Measurements from ENCODE around the gene ASCC3. TPM values are rescaled to one million over a fixed set of nuclear protein-coding genes. Genes with fewer than 3 reads are reported as not detected.

The ASCC3 gene
- total RNA-seq, 1 donor from 2014 or later, result 47.8 TPM

DNA sequence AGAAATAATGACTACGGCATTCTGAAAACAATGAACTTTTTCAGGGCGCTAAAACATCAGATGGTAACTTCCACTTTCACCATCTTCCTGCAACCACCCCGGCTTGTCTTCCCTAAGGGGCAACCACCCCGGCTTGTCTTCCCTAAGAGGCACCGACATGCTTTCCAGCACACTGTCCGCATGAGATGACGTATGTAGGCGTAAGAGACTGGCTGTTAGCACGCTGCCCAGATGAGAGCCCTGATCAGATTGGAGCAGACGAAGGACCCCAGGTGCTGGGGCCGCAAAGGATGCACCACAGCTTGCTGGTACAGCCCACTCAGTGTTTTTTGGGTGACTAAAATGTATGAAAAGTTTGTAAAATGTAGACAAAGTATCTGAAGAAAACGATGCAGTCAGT lies 29.3 kb downstream of the ASCC3 start:
- POLR2A ChIA-PET, result no interaction called here
- peaks cover 32% of the 10 kb centered on the region for H3K36me3 Mint-ChIP-seq (ENCODE audit: low read depth)
- no peaks in the 10 kb centered on the region for H3K4me1 Mint-ChIP-seq
- ATAC-seq (ENCODE audit: low read depth) (no peak), DNase-seq (no peak)
- TF ChIP-seq, protein P1, sequence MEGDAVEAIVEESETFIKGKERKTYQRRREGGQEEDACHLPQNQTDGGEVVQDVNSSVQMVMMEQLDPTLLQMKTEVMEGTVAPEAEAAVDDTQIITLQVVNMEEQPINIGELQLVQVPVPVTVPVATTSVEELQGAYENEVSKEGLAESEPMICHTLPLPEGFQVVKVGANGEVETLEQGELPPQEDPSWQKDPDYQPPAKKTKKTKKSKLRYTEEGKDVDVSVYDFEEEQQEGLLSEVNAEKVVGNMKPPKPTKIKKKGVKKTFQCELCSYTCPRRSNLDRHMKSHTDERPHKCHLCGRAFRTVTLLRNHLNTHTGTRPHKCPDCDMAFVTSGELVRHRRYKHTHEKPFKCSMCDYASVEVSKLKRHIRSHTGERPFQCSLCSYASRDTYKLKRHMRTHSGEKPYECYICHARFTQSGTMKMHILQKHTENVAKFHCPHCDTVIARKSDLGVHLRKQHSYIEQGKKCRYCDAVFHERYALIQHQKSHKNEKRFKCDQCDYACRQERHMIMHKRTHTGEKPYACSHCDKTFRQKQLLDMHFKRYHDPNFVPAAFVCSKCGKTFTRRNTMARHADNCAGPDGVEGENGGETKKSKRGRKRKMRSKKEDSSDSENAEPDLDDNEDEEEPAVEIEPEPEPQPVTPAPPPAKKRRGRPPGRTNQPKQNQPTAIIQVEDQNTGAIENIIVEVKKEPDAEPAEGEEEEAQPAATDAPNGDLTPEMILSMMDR (IDR thresholded peaks at IDR 0.05), result no peak
- H3K4me3 Mint-ChIP-seq, result no peak overlapping the region
- no peaks in the 10 kb centered on the region for H3K27me3 Mint-ChIP-seq
- CTCF ChIA-PET, result no interaction called here
- no peak overlapping the region for H3K27ac Mint-ChIP-seq
- H3K9me3 Mint-ChIP-seq, result peaks cover 2% of the 10 kb centered on the region
- intact Hi-C loops (cut with micrococcal nuclease), result no loop called here

DNA sequence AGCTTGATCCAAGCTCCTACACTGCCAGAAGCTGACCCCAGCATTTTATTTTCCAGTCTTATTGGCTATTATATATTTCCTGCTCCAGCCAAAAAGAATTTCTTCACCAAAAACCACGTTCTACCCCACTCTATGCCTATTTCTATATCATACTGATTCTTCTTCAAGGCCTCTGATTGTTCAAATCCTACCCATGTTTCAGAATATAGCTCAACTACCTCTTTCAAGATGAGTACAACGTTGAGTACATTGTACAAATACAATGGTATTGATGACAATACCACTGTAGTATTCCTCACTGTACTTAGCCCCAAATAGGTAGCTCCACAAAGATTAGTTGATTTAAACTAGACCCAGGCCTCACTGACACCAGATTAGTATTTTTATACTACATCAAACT lies 31.0 kb downstream of the ASCC3 start:
- peaks cover 32% of the 10 kb centered on the region for H3K36me3 Mint-ChIP-seq (ENCODE audit: low read depth)
- intact Hi-C loops (cut with micrococcal nuclease), result no loop called here
- ChIA-PET CTCF (no interaction called here), POLR2A (no interaction called here)
- ATAC-seq (ENCODE audit: low read depth) (no peak), DNase-seq (no peak)
- H3K27ac Mint-ChIP-seq, result no peak overlapping the region
- H3K9me3 Mint-ChIP-seq, result no peaks in the 10 kb centered on the region
- no peaks in the 10 kb centered on the region for H3K4me1 Mint-ChIP-seq
- H3K27me3 Mint-ChIP-seq, result no peaks in the 10 kb centered on the region
- no peak overlapping the region for H3K4me3 Mint-ChIP-seq
- TF ChIP-seq, protein P1 (IDR thresholded peaks at IDR 0.05), result no peak

DNA sequence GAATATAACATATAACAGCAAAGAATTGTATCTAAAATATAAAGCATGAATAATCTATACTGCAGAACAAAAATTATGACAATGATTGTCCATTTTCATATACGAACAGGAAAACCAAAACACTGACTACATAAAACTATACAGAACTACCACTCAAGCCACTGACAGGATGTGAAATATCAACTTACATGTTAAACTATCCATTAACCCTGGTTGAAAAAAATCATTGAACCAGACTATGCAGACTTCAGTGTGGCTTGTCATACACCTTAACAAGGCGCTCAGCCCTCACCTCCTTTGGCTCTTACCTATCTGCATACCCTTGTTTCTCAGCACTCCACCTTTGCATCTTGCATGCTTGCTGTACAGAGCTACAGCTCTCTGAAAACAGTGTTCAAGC lies 34.9 kb downstream of the ASCC3 start:
- TF ChIP-seq, protein P1 (IDR thresholded peaks at IDR 0.05), result no peak
- no peak overlapping the region for H3K27ac Mint-ChIP-seq
- no peak for ATAC-seq (ENCODE audit: low read depth)
- ChIA-PET POLR2A (no interaction called here), CTCF (no interaction called here)
- no peaks in the 10 kb centered on the region for H3K9me3 Mint-ChIP-seq
- DNase-seq, result no peak
- no peaks in the 10 kb centered on the region for H3K27me3 Mint-ChIP-seq
- peaks cover 3% of the 10 kb centered on the region for H3K4me1 Mint-ChIP-seq
- no peak overlapping the region for H3K4me3 Mint-ChIP-seq
- intact Hi-C loops (cut with micrococcal nuclease), result no loop called here
- peaks cover 21% of the 10 kb centered on the region for H3K36me3 Mint-ChIP-seq (ENCODE audit: low read depth)

DNA sequence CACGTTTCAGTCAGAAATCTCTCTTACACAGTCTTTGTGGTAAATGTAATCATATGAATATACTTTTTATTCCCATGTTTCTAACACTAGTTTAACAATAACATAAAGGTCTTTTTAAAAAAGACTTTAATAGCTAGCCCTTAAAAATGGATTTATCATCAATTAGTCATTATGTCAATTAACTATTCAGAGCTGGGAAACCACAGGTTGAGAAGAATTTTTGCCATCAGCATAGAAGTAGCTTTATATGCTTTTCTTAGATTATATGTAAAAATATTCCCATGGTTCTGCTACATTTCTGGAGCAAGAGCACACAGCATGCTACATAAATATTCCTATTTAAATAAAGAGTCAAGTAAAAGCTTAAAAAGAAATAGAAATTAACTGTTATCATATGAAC lies 35.5 kb downstream of the ASCC3 start:
- ChIA-PET CTCF (no interaction called here), POLR2A (no interaction called here)
- Mint-ChIP-seq H3K9me3 (no peaks in the 10 kb centered on the region), H3K27ac (no peak overlapping the region), H3K4me1 (peaks cover 3% of the 10 kb centered on the region), H3K27me3 (no peaks in the 10 kb centered on the region), H3K36me3 (ENCODE audit: low read depth) (peaks cover 21% of the 10 kb centered on the region), H3K4me3 (no peak overlapping the region)
- DNase-seq (no peak), ATAC-seq (ENCODE audit: low read depth) (no peak)
- intact Hi-C loops (cut with micrococcal nuclease), result no loop called here
- TF ChIP-seq, protein P1 (IDR thresholded peaks at IDR 0.05), result no peak

DNA sequence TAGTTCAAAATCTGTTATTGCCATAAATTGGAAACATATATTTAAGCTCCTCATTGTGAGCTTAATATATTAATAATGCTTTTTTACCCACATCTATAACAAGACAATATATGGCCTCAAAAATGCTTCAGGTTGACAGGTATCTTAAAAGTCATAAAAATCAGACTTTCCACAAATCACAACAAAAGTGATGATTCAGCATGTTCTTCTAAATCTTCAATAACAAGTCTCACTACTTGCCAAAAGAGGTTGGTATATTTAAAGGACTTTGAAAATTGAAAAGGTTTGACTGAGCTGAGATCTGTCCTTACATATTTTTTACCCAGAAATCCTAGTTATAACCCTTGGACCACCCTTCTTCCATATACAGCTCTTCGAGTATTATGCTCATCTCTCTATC lies 41.7 kb downstream of the ASCC3 start:
- no peaks in the 10 kb centered on the region for H3K27me3 Mint-ChIP-seq
- CTCF ChIA-PET, result no interaction called here
- POLR2A ChIA-PET, result no interaction called here
- TF ChIP-seq, protein P1 (IDR thresholded peaks at IDR 0.05), result no peak
- intact Hi-C loops (cut with micrococcal nuclease), result no loop called here
- peaks cover 8% of the 10 kb centered on the region for H3K9me3 Mint-ChIP-seq
- DNase-seq (no peak), ATAC-seq (ENCODE audit: low read depth) (no peak)
- H3K4me1 Mint-ChIP-seq, result peaks cover 3% of the 10 kb centered on the region
- peaks cover 21% of the 10 kb centered on the region for H3K36me3 Mint-ChIP-seq (ENCODE audit: low read depth)
- H3K27ac Mint-ChIP-seq, result no peak overlapping the region
- no peak overlapping the region for H3K4me3 Mint-ChIP-seq
